ENCODE data around the gene NDUFA7.

DNA sequence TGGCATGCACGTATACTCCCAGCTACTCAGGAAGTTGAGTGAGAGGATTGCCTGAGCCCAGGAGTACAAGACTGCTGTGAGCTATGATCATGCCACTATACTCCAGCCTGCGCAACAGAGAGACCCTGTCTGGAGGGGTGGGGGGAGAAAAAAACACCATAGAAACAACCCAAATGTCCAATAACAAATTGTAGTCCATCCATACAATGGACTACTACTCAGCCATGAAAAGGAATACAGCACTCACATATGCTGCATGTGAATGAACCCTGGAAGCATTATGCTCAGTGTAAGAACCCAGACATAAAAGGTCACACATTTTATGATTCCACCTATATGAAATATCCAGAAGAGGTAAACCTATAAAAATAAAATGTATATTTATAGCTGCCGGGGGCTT, 55.3 kb downstream of the NDUFA7 start:
- no peak for TF ChIP-seq LEF1 (IDR thresholded peaks at IDR 0.05; ENCODE audit: borderline replicate concordance)
- no peak for TF ChIP-seq ELF4 (IDR thresholded peaks at IDR 0.05)
- no peak for TF ChIP-seq FOXM1 (IDR thresholded peaks at IDR 0.05; ENCODE audit: borderline replicate concordance)
- no peak for TF ChIP-seq FOXA1 (IDR thresholded peaks at IDR 0.05)
- TF ChIP-seq ARNT (IDR thresholded peaks at IDR 0.05), result no peak
- TF ChIP-seq BHLHE40 (IDR thresholded peaks at IDR 0.05; ENCODE audit: borderline replicate concordance), result no peak
